CD4-positive, alpha-beta T cell (primary cell): ENCODE results near the gene UNC13B. TPM values are rescaled to one million over a fixed set of nuclear protein-coding genes. Genes with fewer than 3 reads are reported as not detected.

Source experiments
- ATAC-seq: fragments of 200-7000 bp; cut with Tn5 transposase; one replicate; pipeline ENCODE4 v1.10.0; 2022; ENCODE audit warnings: mild to moderate bottlenecking; ENCODE audit not compliant: poor library complexity
- CTCF ChIA-PET: fragments of 350-600 bp; sonication (Branson Sonifier 250); formaldehyde crosslinking; loops from one replicate; lab custom pipeline; 2021; ENCODE audit warnings: antibody characterized with exemption, inconsistent platforms; lab: Charles Lee
- POLR2A ChIA-PET: fragments of 350-600 bp; sonication (Branson Sonifier 250); formaldehyde crosslinking; loops from one replicate; lab custom pipeline; 2021; ENCODE audit warnings: antibody characterized with exemption, inconsistent platforms; lab: Charles Lee
- DNase-seq, 14 experiments: peaks; one replicate each; pipeline ENCODE4 v3.0.0-alpha.2; 2013 to 2020; ENCODE audit warnings: mixed read lengths in 2 of 14
- H3K27ac ChIP-seq, 2 donors: one replicate each; pipeline versions ENCODE4 v1.5.1 to v1.7.0; 2013; ENCODE audit warnings: low read length in 2 of 2, low read depth in 1 of 2, mild to moderate bottlenecking in 1 of 2
- H3K27me3 ChIP-seq, 2 experiments: 1 replicate in 1 of 2; 2 replicates in 1 of 2; pipeline versions ENCODE4 v1.6.1 to v1.7.0; 2013; ENCODE audit warnings: low read length in 2 of 2, control low read depth in 1 of 2, mild to moderate bottlenecking in 1 of 2, moderate library complexity in 1 of 2; ENCODE audit not compliant: insufficient read depth in 2 of 2, control insufficient read depth in 1 of 2
- H3K36me3 ChIP-seq: one replicate; pipeline ENCODE4 v1.6.1; 2013; ENCODE audit warnings: low read length, control low read depth; ENCODE audit not compliant: insufficient read depth
- H3K4me1 ChIP-seq: one replicate; pipeline ENCODE4 v1.6.1; 2013; ENCODE audit warnings: low read length, control low read depth; ENCODE audit not compliant: insufficient read depth
- H3K4me3 ChIP-seq: one replicate; pipeline ENCODE4 v1.5.1; 2013; ENCODE audit warnings: mild to moderate bottlenecking, low read length, moderate library complexity
- H3K9me3 ChIP-seq, 2 experiments: 1 replicate in 1 of 2; 2 replicates in 1 of 2; pipeline versions ENCODE4 v1.6.1 to v1.7.0; 2013; ENCODE audit warnings: low read length in 2 of 2, mild to moderate bottlenecking in 2 of 2, control low read depth in 1 of 2, moderate library complexity in 1 of 2; ENCODE audit not compliant: control insufficient read depth in 1 of 2, insufficient read depth in 1 of 2
- H3K27ac Mint-ChIP-seq: one replicate; pipeline ENCODE4 v1.8.0; 2020; ENCODE audit warnings: mixed read lengths
- H3K27me3 Mint-ChIP-seq: one replicate; pipeline ENCODE4 v1.8.0; 2021; ENCODE audit warnings: mixed read lengths
- H3K36me3 Mint-ChIP-seq: one replicate; pipeline ENCODE4 v1.8.0; 2021; ENCODE audit warnings: low read depth, mixed read lengths
- H3K4me1 Mint-ChIP-seq: one replicate; pipeline ENCODE4 v1.8.0; 2021; ENCODE audit warnings: low read depth, mixed read lengths
- H3K4me3 Mint-ChIP-seq: one replicate; pipeline ENCODE4 v1.8.0; 2020; ENCODE audit warnings: mild to moderate bottlenecking, mixed read lengths
- H3K9me3 Mint-ChIP-seq: one replicate; pipeline ENCODE4 v1.8.0; 2020; ENCODE audit warnings: mixed read lengths
- CTCF ChIP-seq: fragments of 200-600 bp; IDR thresholded peaks from one replicate; pipeline ENCODE4 v1.8.0; 2022; ENCODE audit warnings: antibody characterized with exemption, mild to moderate bottlenecking
- intact Hi-C, 2 experiments: fragments of 100-400 bp; cut with DNase I in 1 of 2; cut with micrococcal nuclease in 1 of 2; formaldehyde crosslinking; loops; one replicate each; pipeline versions ENCODE4 v1.15.1 to v1.9.0; 2023 to 2025; cut with DNase I, micrococcal nuclease
- total RNA-seq, 174 experiments: library from RNA in 2 of 174; stranded (reverse) in 2 of 174; gene quantifications; one replicate each; pipeline ENCODE4 v1.2.3 and lab custom pipeline; 2021 to 2026

Gene UNC13B
- total RNA-seq, 2 experiments from 2014 or later = 0.38 to 0.84 TPM

GRCh38 chr9:35432076-35432475 lies 270.3 kb downstream of the UNC13B start:
- H3K36me3 ChIP-seq = no peaks in the 10 kb centered on the region
- ChIA-PET POLR2A (no interaction called here), CTCF (no interaction called here)
- H3K27ac ChIP-seq = no peak overlapping the region
- H3K4me3 Mint-ChIP-seq = no peak overlapping the region
- ATAC-seq = no peak
- peaks cover 0 to 13% of the 10 kb centered on the region in 2 experiments for H3K27me3 ChIP-seq
- H3K36me3 Mint-ChIP-seq = no peaks in the 10 kb centered on the region
- intact Hi-C loops = no loop called here
- H3K9me3 Mint-ChIP-seq = peaks cover 11% of the 10 kb centered on the region
- H3K27me3 Mint-ChIP-seq = peaks cover 26% of the 10 kb centered on the region
- H3K27ac Mint-ChIP-seq = no peak overlapping the region
- no peak for DNase-seq
- no peak for TF ChIP-seq CTCF
- no peak overlapping the region for H3K4me3 ChIP-seq
- H3K4me1 Mint-ChIP-seq = no peaks in the 10 kb centered on the region
- H3K4me1 ChIP-seq = no peaks in the 10 kb centered on the region
- peaks cover 0 to 13% of the 10 kb centered on the region in 2 experiments for H3K9me3 ChIP-seq

- H3K27me3 Mint-ChIP-seq = peaks cover 2% of the 10 kb centered on the region
- H3K27ac ChIP-seq = no peak overlapping the region
- H3K4me1 Mint-ChIP-seq = no peaks in the 10 kb centered on the region
- H3K36me3 ChIP-seq = no peaks in the 10 kb centered on the region
- no peaks in the 10 kb centered on the region for H3K9me3 ChIP-seq
- no peaks in the 10 kb centered on the region for H3K4me1 ChIP-seq
- H3K27me3 ChIP-seq = no peaks in the 10 kb centered on the region
- H3K27ac Mint-ChIP-seq = no peak overlapping the region
- intact Hi-C loops = no loop called here
- TF ChIP-seq CTCF = no peak
- H3K36me3 Mint-ChIP-seq = no peaks in the 10 kb centered on the region
- POLR2A ChIA-PET = interaction anchor here (0.7 kb wide), 1 partner anchor 9 kb away, joined by 3 read pairs; no protein-coding TSS in a partner anchor
- H3K4me3 Mint-ChIP-seq = no peak overlapping the region
- CTCF ChIA-PET = no interaction called here
- H3K4me3 ChIP-seq = no peak overlapping the region
- no peaks in the 10 kb centered on the region for H3K9me3 Mint-ChIP-seq
- no peak for DNase-seq
- ATAC-seq = no peak
These were observed 275.1 kb downstream of the UNC13B start for GRCh38 chr9:35436933-35437332.

- Histone ChIP-seq H3K9me3 (no peaks in the 10 kb centered on the region), H3K4me3 (no peak overlapping the region), H3K36me3 (no peaks in the 10 kb centered on the region), H3K27me3 (peaks cover 2 to 35% of the 10 kb centered on the region in 2 experiments), H3K4me1 (no peaks in the 10 kb centered on the region), H3K27ac (no peak overlapping the region)
- DNase-seq (no peak), ATAC-seq (no peak)
- no peaks in the 10 kb centered on the region for H3K9me3 Mint-ChIP-seq
- intact Hi-C loops = no loop called here
- POLR2A ChIA-PET = no interaction called here
- CTCF ChIA-PET = no interaction called here
- H3K27me3 Mint-ChIP-seq = peaks cover 54% of the 10 kb centered on the region
- no peak overlapping the region for H3K4me3 Mint-ChIP-seq
- H3K36me3 Mint-ChIP-seq = no peaks in the 10 kb centered on the region
- no peak for TF ChIP-seq CTCF
- no peak overlapping the region for H3K27ac Mint-ChIP-seq
- H3K4me1 Mint-ChIP-seq = no peaks in the 10 kb centered on the region
These were observed 284.2 kb downstream of the UNC13B start for GRCh38 chr9:35446012-35446411.
